GM12872 (cell line): ENCODE data around the gene ACOT12.

Experiments
- TF ChIP-seq, protein P1 (sequence below): IDR thresholded peaks from 3 replicates; pipeline ENCODE4 v1.5.1; 2011; ENCODE audit warnings: low read depth, mild to moderate bottlenecking, low read length, moderate library complexity; ENCODE audit not compliant: insufficient read depth

ACOT12 gene

DNA sequence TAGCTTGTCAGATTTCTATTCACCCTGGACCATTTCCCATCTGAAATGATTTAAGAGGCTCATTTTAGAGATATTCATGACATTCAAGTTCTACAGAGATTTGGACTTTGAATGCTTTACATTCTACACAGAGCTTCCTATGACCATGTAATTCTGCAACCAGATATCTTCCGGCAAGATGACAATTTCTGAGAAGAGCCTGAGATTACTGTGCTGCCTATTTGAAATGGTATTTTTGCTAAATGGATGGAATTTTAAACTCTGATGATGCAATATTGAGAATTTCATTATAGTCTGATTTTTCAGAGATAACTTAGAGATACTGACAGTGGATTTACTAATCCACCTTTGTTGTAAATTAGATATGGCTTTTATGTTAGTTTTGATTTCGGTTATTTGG is 16.0 kb upstream of the ACOT12 start:
- TF ChIP-seq, protein P1, sequence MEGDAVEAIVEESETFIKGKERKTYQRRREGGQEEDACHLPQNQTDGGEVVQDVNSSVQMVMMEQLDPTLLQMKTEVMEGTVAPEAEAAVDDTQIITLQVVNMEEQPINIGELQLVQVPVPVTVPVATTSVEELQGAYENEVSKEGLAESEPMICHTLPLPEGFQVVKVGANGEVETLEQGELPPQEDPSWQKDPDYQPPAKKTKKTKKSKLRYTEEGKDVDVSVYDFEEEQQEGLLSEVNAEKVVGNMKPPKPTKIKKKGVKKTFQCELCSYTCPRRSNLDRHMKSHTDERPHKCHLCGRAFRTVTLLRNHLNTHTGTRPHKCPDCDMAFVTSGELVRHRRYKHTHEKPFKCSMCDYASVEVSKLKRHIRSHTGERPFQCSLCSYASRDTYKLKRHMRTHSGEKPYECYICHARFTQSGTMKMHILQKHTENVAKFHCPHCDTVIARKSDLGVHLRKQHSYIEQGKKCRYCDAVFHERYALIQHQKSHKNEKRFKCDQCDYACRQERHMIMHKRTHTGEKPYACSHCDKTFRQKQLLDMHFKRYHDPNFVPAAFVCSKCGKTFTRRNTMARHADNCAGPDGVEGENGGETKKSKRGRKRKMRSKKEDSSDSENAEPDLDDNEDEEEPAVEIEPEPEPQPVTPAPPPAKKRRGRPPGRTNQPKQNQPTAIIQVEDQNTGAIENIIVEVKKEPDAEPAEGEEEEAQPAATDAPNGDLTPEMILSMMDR: no peak

DNA sequence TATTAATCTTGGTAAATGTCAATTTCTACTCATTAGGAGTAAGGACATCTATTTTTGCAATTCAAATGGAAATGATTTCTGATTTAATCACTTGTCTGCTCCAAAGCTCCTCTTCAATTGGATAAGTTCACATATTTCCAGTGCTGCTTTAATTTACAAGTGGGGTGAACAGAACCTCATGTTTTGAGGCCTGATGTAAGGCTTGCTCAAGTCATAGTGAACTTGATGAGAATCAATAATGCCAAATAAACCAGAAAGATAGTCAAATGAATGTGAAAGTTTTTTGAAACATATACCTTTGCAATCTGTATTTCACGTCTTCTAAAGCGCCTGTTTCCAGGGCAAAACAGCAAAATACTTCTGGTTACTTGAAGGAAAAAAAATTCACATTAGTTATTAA is 15.4 kb upstream of the ACOT12 start:
- TF ChIP-seq, protein P1: no peak

DNA sequence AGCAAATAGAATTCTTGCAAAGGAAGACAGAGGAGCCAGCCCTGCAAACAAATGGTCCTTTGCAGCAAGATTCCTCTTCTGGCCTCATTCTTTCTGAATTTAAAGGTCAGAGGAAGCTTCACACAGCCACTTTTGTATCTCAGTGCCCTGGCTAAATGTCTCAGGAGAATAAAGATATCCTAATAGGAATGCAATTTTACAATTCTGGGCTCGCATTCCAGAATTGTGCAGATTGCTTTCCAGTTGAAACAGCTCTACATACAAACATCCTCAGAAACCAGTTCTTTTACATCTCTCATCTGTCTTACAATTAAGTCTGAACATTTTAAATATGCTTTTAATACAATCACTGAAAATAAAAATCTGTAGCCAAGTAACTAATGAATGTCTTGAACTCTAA is 14.6 kb upstream of the ACOT12 start:
- TF ChIP-seq, protein P1: no peak

DNA sequence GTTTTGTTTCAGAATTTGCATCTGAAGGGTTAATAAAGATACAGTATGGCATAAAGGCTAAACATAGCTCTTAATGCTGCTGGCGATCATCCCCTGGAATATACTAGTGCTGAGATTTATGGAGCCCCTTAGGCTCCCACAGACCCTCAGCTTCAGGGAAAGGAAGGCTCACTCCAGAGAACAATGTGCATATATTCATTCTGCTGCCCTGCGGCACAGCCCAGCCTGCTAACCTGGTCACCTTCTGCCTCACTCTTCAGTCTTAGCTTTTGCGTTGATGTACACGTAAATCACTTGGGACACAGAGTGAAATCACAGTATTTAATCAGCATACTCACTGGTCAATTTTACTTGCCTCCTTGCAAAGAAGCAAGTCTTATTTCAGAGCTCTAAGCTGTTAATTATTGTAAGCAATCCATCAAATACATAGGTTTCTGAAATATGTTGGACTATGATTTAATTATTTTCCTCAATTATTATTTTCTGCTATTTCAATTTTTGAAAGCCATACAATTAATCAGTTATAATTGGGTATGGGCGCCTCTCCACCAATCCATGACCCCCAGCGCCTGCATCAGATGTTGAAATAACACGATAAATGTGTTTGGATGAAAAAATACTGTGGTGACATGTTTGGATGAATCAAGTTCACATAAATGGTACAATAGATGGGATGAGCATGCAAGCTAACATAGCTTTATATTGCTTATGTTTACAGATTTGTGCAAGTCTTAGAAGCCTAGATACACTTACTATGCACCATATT is 11.4 kb upstream of the ACOT12 start:
- TF ChIP-seq, protein P1: no peak

DNA sequence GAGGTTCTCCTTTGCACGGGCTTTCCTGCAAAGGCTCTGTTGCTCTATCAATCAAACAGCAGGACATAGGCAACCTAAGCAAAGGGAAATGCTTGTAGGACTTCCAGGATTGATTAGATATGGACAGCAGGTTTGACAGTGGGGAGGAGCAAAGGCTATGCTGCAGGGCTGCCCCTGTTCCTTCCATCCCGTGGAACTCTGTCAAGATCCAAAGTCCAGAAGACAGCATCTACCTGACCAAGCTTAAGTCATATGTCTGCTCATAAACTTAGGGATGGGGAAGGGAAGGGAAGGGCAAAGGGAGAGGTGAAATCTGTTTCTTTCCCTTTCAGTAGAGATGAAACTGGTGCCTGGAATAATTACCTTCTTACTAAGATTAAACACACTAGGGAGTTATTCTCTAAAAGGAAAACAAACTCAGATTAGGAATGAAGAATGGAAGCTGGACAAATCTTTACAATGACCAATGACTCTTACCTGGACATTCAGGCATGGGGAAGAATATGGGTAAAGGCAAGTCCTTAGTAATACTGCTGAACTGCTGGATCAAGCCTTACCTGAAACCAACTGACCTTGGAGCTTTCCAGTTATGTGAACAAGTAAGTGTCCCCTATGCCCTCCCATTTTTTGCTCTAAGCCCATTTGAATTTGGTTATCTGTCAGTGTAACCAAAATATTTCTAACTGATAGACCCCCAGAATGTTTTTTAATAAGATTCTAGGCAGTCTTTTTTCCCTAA is 8.4 kb upstream of the ACOT12 start:
- TF ChIP-seq, protein P1: no peak

DNA sequence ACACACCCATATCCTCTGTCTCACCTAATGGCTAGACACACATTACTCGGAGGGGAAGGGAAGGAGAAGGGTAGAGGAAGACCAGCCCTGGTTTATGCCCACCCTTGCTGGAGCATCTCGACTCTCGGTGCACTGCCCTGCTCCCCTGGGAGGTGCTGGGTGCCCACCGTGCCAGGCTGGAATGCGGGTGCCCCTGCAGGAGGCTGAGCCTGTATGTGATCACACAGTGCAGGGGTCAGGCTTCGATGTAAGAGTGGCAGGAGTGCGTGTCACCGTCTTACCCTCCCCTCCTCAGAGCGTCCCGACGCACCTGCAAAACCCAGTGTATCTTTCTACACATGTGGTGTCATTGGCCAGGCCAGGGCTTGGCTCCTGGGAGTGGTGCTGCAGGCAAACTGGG is 7.3 kb upstream of the ACOT12 start:
- TF ChIP-seq, protein P1: no peak

DNA sequence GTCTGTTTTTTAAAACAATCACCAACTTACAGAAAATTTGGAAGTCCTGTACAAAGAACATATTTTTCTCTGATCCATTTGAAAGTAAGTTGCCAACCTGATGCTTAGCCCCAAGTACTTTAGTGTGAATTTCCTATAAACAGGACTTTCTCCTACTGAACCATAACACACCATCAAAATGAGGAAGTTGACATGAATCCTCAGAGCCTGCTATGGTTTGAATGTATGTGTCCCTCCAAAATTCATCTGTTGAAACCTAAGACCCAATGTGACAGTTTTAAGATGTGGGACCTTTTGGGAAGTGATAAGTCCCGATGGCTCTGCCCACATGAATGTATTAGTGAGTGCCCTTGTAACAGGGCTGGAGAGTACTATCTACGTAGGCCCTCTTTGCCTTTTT is 6.4 kb upstream of the ACOT12 start:
- TF ChIP-seq, protein P1: no peak
